H54 (cell line): ENCODE results near the gene REC8.

Experiments used
- DNase-seq: peaks from one replicate; pipeline ENCODE4 v3.0.0; 2011; ENCODE audit warnings: low spot score, mixed read lengths; ENCODE audit not compliant: insufficient read length
- FAIRE-seq: peaks from 3 replicates; lab custom pipeline; 2011; peaks lifted over from hg19 to GRCh38; lab: Jason Lieb, UNC
- POLR2A ChIP-seq: IDR thresholded peaks from 2 replicates; pipeline ENCODE4 v1.6.1; 2011; ENCODE audit warnings: low read depth, mild to moderate bottlenecking, low read length

Gene REC8, protein sequence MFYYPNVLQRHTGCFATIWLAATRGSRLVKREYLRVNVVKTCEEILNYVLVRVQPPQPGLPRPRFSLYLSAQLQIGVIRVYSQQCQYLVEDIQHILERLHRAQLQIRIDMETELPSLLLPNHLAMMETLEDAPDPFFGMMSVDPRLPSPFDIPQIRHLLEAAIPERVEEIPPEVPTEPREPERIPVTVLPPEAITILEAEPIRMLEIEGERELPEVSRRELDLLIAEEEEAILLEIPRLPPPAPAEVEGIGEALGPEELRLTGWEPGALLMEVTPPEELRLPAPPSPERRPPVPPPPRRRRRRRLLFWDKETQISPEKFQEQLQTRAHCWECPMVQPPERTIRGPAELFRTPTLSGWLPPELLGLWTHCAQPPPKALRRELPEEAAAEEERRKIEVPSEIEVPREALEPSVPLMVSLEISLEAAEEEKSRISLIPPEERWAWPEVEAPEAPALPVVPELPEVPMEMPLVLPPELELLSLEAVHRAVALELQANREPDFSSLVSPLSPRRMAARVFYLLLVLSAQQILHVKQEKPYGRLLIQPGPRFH

DNA sequence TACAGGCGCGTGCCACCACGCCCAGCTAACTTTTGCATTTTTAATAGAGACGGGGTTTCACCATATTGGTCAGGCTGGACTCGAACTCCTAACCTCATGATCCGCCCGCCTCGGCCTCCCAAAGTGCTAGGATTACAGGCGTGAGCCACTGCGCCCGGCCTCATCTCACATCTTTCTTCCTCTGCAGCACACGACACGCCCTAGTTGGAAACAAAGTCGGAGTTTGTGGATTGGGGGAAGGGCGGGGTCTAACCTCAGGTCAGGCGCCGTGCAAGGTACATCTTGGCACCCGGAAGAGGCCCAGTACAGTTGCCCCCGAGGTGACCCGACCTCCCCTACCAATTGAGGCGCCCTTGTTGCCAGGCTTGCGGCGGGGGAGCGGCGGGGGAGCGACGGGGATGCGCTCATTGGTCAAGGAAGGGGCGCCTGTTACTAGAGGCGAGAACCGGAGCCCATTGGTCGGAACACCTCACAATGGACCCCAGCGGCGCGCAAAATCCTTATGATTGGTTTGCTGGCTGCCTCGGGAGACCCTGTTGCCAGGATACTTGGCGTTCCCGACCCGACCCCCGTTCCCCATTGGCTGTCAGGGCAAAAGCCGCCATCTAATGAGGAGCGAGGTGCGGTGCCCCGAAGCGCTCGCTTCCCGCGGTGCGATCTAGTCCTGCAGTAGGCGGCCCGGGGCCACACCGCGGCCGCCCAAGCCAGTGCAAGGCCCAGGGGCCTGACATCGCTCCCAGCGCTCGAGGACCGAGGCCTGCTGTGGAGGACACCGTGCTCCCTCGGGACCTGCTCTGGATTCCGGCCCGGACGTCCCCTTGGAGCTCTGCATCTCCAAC lies at the start of gene REC8:
REC8 (plus strand) TSS at position 659 of the 839 bp plus-strand sequence. CDS start 473 bp downstream, outside the sequence.
- no peak for TF ChIP-seq POLR2A
- no peak for DNase-seq
- FAIRE-seq = no peak

DNA sequence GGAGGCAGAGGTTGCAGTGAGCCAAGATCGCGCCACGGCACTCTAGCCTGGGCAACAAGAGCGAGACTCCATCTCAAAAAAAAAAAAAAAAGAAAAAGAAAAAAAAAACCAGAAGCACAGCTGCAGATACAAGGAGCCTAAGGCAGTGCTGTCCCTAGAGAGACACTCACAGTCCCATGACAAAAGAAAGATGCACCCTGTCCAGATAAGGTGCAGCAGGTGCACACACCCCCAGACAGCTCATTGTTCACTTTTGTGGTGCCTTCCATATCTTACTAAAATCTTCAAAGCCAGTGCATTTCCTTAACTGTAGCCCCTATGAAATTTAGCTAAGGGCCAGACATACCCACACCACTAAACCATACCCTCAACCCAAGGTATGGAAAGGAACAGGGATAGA lies 49.5 kb upstream of the REC8 start:
- no peak for TF ChIP-seq POLR2A
- FAIRE-seq (no peak), DNase-seq (no peak)

DNA sequence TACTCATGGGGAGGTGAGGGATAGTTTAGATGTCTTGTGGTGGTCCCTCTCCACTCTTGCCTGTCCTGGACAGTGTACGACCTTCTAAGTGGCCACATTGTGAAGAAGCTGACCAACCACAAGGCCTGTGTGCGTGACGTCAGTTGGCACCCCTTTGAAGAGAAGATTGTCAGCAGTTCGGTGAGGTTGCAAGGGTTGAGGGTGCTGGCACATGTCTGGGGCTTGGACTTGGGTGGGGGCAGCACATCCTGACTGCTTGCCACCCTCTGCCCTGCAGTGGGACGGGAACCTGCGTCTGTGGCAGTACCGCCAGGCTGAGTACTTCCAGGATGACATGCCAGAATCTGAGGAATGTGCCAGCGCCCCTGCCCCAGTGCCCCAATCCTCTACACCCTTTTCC lies 49.0 kb upstream of the REC8 start:
- DNase-seq = no peak
- FAIRE-seq = no peak
- no peak for TF ChIP-seq POLR2A

DNA sequence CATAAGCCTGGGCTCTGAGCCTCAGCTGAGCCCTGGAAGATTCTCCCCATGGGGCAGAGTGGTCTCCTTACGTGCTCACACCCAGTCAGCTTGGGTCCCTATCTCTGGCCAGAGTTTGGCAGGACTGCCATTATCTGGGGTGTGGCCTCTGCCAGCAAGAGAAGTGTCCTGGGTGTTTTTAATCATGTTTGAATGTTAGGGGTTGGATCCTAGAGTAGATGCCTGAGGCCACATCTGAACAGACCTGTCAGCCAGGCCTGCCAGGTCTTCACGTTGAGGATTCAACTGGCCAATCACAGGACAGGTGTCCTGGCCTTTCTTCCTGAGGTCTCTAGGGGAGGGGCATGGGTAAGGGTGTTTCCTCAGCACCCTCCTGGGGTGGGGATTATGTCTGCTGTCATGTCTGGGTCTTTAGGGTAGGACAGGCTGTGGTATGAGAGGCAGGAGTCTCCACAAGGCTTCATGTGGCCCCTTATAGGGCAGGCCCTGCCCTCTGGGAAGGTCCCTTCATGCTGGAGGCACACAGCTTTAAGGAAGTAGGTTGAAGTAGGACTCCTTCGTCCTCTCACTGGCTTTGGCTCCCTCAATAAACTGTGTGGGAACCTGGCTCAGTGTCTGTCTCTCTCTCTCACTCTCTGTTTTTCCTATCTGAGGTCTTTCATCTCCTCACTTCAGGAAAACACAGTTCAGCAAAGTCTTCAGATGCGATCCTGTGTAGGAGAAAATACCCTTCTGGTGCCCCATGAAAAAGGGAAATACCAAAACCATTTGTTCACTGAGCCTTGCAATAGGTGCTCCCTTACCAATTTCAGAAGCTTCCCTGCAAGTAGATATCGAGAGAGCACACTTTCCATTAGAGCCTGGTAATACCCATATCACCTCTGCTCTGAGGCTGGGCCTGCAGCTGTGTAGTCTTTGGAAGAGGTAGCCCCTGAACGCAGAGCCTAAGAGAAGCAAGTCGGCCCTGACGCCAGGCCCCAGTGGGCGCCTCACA lies 48.2 kb upstream of the REC8 start:
- FAIRE-seq (no peak), DNase-seq (no peak)
- no peak for TF ChIP-seq POLR2A

DNA sequence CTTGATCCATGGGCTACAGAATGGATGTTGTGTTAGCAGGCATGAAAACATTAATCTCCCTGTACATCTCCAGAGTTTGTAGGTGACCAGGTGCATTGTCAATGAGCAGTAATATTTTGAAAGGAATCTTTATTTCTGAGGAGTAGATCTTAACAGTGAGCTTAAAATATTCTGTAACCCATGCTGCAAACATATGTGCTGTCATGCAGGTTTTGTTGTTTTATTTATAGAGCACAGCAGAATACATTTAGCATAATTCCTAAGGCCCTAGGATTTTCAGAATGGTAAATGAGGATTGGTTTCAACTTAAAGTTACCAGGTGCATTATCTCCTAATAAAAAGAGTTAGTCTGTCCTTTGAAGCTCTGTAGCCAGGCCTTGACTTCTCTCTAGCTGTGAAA lies 44.9 kb upstream of the REC8 start:
- no peak for FAIRE-seq

DNA sequence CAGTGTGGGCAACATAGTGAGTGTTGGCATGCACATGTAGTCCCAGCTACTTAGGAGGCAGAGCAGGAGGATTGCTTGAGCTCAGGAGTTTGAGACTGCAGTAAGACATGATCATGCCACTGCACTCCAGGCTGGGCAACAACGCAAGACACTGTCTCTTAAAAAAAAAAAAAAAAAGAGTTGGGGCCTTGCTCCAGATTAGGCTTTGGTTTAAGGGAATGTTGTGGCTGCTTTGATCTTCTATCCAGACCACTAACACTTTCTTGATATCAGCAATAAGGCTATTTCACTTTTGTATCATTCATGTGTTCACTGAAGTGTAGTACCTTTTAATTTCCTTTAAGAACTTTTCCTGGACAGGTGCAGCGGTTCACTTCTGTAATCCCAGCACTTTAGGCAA lies 44.2 kb upstream of the REC8 start:
- no peak for DNase-seq
- no peak for TF ChIP-seq POLR2A
- FAIRE-seq = no peak

More for the DNA sequence above, 44.9 kb upstream of the REC8 start:
- DNase-seq = no peak
- TF ChIP-seq POLR2A = no peak

DNA sequence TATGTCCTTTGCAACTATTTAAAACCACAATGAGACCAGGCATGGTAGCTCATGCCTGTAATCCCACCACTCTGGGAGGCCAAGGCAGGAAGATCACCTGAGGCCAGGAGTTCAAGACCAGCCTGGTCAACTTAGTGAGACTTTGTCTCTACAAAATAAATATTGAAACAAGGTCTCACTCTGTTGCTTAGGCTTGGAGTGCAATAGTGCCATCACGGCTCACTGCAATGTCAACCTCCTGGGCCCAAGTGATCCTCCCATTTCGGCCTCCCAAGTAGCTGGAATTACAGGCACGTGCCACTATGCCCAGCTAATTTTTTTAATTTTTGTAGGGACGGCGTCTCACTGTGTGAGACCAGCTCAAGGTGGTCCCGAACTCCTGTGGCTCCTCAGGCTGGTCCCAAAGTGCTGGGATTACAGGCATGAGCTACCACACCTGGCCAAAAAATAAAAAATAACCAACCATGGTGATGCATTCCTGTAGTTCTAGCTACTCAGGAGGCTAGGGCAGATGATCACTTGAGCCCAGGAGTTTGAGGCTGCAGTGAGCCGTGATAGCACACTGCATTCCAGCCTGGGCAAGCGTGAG lies 42.4 kb upstream of the REC8 start:
- DNase-seq = no peak
- FAIRE-seq = no peak

DNA sequence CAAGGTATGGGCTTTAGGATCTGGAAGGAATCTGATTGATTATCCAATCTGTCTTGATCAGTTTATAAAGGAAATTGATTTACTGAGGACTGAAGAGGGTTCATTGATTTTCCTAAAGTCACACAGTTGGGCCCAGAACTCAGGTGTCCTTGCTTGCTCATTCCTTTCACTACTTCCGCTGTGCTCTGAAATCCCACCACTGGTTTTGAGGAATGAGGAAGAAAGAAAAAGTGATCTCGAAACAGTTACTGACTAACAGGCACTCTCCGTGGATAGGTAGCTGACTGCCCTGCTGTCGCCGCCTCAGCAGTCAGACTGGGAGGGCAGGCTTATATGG lies 41.5 kb upstream of the REC8 start, which contains the start of gene FITM1:
FITM1 (plus strand) TSS at position 280 of the 337 bp plus-strand sequence. CDS start 905 bp downstream, outside the sequence.
- no peak for DNase-seq
- no peak for FAIRE-seq
- TF ChIP-seq POLR2A = no peak

More for the DNA sequence above, 42.4 kb upstream of the REC8 start:
- TF ChIP-seq POLR2A = no peak

DNA sequence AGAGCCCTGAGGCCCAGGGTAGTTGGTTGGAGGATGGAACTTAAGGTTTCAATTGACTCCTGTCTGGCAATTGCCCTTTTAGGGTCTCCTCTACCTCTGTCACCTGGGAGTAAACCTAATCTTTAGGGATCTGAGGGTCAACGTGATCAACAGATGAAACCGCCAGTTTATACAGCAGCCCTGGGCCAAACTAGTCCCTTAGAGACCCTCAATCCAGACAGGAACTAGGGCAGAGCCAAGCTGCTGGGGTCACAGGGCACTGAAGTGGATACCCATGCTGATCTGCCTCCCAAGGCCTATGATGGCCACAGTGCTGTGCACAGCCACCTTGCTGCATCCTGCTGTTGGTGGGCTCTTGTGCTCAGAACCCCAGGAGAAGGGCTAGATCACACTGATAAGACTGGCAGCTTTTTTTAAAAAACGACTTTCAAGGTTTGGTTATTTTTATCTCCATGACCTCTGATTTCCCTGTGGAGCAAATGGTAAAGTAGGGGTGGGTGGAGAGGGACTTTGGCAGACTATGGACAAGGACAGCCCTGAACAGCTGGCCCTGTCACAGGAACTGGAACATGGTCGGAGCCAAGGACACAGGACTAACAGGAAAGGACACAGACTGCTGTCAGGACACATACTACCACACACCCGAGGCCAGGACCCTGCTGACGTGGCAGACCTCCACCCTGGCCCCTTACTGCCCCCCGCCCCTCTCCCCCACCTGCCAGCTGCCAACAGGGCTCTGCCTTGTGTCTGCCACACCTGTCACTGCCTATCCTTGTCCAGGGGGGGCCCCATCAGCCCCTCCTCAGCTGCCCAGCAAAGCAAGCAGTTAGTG lies 40.9 kb upstream of the REC8 start:
- FAIRE-seq = no peak

DNA sequence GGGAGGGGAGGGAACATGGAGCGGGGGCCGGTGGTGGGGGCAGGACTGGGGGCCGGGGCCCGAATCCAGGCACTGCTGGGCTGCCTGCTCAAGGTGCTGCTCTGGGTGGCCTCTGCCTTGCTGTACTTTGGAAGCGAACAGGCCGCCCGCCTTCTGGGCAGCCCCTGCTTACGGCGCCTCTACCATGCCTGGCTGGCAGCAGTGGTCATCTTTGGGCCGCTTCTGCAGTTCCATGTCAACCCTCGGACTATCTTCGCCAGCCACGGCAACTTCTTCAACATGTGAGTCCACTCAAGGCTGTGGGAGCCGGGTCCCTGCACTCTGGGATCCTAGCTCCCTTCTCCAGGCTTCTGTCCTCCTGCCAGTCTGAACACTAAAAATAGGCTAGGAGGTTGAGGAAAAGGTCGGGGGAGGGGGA lies 40.3 kb upstream of the REC8 start:
- TF ChIP-seq POLR2A = no peak

More for the DNA sequence above, 40.9 kb upstream of the REC8 start:
- DNase-seq = no peak
- TF ChIP-seq POLR2A = no peak

DNA sequence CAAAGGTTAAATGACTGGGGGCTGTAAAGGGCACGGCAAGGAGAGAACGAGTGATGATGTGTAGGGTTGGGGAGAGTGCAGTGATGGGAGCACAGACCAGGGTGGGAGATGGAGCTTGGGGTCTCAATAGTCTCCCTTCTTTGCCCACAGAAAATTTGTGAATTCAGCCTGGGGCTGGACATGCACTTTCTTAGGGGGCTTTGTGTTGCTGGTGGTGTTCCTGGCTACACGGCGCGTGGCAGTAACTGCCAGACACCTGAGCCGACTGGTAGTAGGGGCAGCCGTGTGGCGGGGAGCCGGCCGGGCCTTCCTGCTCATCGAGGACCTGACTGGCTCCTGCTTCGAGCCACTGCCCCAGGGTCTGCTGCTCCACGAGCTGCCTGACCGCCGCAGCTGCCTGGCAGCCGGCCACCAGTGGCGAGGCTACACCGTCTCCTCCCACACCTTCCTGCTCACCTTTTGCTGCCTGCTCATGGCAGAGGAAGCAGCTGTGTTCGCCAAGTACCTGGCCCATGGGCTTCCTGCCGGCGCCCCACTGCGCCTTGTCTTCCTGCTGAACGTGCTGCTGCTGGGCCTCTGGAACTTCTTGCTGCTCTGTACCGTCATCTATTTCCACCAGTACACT lies 39.7 kb upstream of the REC8 start:
- FAIRE-seq (no peak), DNase-seq (no peak)
- TF ChIP-seq POLR2A = no peak

More for the DNA sequence above, 40.3 kb upstream of the REC8 start:
- no peak for DNase-seq
- FAIRE-seq = no peak
